ENCODE data around the gene SLC29A3.
"Not testable (repeated sequence)": the region's sequence is repeated elsewhere in the genome, so short reads cannot be mapped to it uniquely, and the experiment has no call there.

The SLC29A3 gene

GRCh38 chr10:71319042-71319799, at the start of gene SLC29A3:
SLC29A3 (plus strand) TSS chr10:71319259; CDS start chr10:71319310, 51 bp downstream.
- peak; percentile 88 for DNase-seq

GRCh38 chr10:71269301-71270288, 49.5 kb upstream of the SLC29A3 start:
- DNase-seq = no peak

- DNase-seq = peak; percentile 21
Observed at GRCh38 chr10:71270301-71271220, 48.5 kb upstream of the SLC29A3 start.

- no peak for DNase-seq
Observed at GRCh38 chr10:71271662-71272055, 47.4 kb upstream of the SLC29A3 start.

GRCh38 chr10:71272056-71272771, 46.8 kb upstream of the SLC29A3 start:
- no peak for DNase-seq

GRCh38 chr10:71272974-71273373, 46.1 kb upstream of the SLC29A3 start:
- not testable (repeated sequence) for DNase-seq

- no peak for DNase-seq
Observed at GRCh38 chr10:71273506-71273905, 45.6 kb upstream of the SLC29A3 start.

GRCh38 chr10:71274901-71275796, 43.9 kb upstream of the SLC29A3 start:
- no peak for DNase-seq

- no peak for DNase-seq
Observed at GRCh38 chr10:71276873-71277272, 42.2 kb upstream of the SLC29A3 start.

GRCh38 chr10:71277914-71278665, 41.0 kb upstream of the SLC29A3 start:
- no peak for DNase-seq

- no peak for DNase-seq
Observed at GRCh38 chr10:71278691-71279588, 40.1 kb upstream of the SLC29A3 start.

- DNase-seq = no peak
Observed at GRCh38 chr10:71279590-71280170, 39.4 kb upstream of the SLC29A3 start.

GRCh38 chr10:71280216-71280615, 38.8 kb upstream of the SLC29A3 start:
- DNase-seq = no peak

- no peak for DNase-seq
Observed at GRCh38 chr10:71280825-71281224, 38.2 kb upstream of the SLC29A3 start.

GRCh38 chr10:71281646-71282322, 37.3 kb upstream of the SLC29A3 start:
- DNase-seq = no peak

GRCh38 chr10:71282323-71282680, 36.8 kb upstream of the SLC29A3 start:
- DNase-seq = no peak

- no peak for DNase-seq
Observed at GRCh38 chr10:71283410-71283809, 35.6 kb upstream of the SLC29A3 start.

- DNase-seq = no peak
Observed at GRCh38 chr10:71283876-71284275, 35.2 kb upstream of the SLC29A3 start.

Measured in CD4-positive, alpha-beta T cell treated with Interleukin-12 subunit alpha and Interleukin-12 subunit beta, for 1 hour (primary cell).